Right lobe of liver (tissue), 6 donors: Measurements from ENCODE around the gene TMC8. TPM values are rescaled to one million over a fixed set of nuclear protein-coding genes. Genes with fewer than 3 reads are reported as not detected.
A peak's percentile ranks its signal among the peaks of the same experiment; 100 is the strongest.

ENCODE experiments used
- ATAC-seq, 4 donors: fragments of 200-7000 bp; cut with Tn5 transposase; one replicate each; pipeline ENCODE4 v1.9.1; 2020; ENCODE audit warnings: mild to moderate bottlenecking in 4 of 4, moderate library complexity in 4 of 4
- DNase-seq, 3 donors: peaks; one replicate each; pipeline ENCODE4 v3.0.0-alpha.2; 2020
- H3K27ac ChIP-seq, 3 donors: fragments of 200-600 bp; one replicate each; pipeline ENCODE4 v1.8.0; 2022
- H3K27me3 ChIP-seq, 2 donors: fragments of 200-600 bp; one replicate each; pipeline ENCODE4 v1.8.0; 2022
- H3K36me3 ChIP-seq, 4 donors: fragments of 200-600 bp; sonication (generic) in 1 of 4; one replicate each; pipeline versions ENCODE4 v1.5.1 to v1.8.0; 2017 to 2022; ENCODE audit warnings: control low read depth in 1 of 4
- H3K4me1 ChIP-seq, 4 donors: fragments of 200-600 bp; sonication (generic) in 1 of 4; one replicate each; pipeline versions ENCODE4 v1.5.1 to v1.8.0; 2017 to 2022; ENCODE audit warnings: control low read depth in 1 of 4
- H3K4me3 ChIP-seq, 3 donors: fragments of 200-600 bp; one replicate each; pipeline ENCODE4 v1.8.0; 2022
- H3K9me3 ChIP-seq, 4 donors: fragments of 200-600 bp; sonication (generic) in 1 of 4; one replicate each; pipeline versions ENCODE4 v1.5.1 to v1.8.0; 2017 to 2022; ENCODE audit warnings: control low read depth in 1 of 4
- POLR2A ChIP-seq: fragments of 450-650 bp; IDR thresholded peaks from one replicate; pipeline ENCODE4 v1.6.1; 2017; ENCODE audit warnings: antibody characterized with exemption, mild to moderate bottlenecking
- WGBS: methylation state at CpG from one replicate; pipeline ENCODE4 v1.1.6; 2018; ENCODE audit warnings: low coverage, low lambda C conversion rate; ENCODE audit not compliant: insufficient coverage; ENCODE audit errors: missing lambda C conversion rate; 5-methylcytosine and 5-hydroxymethylcytosine counted together
- intact Hi-C, 2 donors: fragments of 100-400 bp; cut with DNase I; formaldehyde crosslinking; loops; one replicate each; pipeline versions ENCODE4 v1.11.2 to v1.14.1; 2022
- total RNA-seq, 6 experiments: library from RNA; depleted of rRNA in 2 of 6; stranded (reverse); fragments of >200 nt in 2 of 6; fragmentation: NEBNext Ultra II Directional in 3 of 6; extraction: Animal tissue kit (Norgen Biotek cat#: 25700) in 3 of 6; gene quantifications; one replicate each; pipeline versions ENCODE4 v1.1.0 to v1.2.4, GENCODE V29; 2016 to 2023
- TF ChIP-seq, protein P1 (sequence below), 4 donors: fragments of 200-600 bp in 3 of 4; fragments of 450-650 bp in 1 of 4; IDR thresholded peaks; one replicate each; pipeline versions ENCODE4 v1.5.1 to v1.8.0; 2016 to 2022; ENCODE audit warnings: antibody characterized with exemption in 4 of 4, mild to moderate bottlenecking in 2 of 4
- donor health status: DM: no; HTN: yes; CAD: no.
- donor health status: DM: no; HTN: no; CAD: no.
- donor health status: DM: no; HTN: no; CAD: no.
- donor health status: DM: no; HTN: yes; CAD: no.
- donor health status: DM: no; HTN: yes; CAD: no.

Gene TMC8
- total RNA-seq, 6 experiments from 2014 or later, result 2.4 to 7.2 (median 4.8) TPM

DNA sequence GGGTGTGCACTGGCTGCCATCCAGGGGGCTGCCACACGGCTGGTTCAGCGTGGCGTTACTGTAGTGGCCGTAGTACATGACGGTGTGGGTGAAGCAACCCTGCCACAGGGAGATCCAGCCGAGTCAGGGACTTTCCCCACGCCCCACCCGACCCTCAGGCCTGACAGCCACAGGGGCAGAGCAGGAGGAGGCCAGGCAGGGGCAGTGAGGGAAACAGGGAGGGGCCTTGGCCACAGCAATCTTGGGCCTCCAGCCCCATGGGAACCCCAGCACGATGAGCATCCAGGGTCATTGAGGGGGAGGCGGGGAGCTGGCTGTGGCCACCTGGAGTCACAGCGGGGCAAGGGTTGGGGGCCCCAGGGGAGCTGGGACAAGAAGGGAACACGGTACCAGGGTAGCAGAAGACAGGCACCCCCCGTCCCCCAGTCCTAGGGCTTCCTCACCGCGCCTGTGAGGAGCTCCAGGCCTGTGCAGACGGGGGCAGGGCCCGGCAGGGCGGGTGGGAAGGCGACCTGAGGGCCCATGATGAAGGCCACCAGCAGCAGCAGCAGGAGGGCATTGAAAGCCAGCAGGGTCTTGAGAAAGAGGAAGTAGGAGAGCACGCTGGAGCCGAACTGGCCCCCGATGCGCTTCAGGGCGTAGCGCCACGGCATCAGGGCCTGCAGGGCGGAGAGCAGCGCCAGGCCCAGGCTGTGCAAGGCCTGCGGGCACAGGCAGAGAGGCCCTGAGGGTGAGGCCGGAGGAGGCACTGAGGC lies 6.3 kb upstream of the TMC8 start:
- DNase-seq, result peak in 2 of 3 donors; percentile 46 to 58
- H3K4me1 ChIP-seq, result peaks cover 0 to 22% (median 2%) of the 10 kb centered on the region in 4 donors
- H3K36me3 ChIP-seq, result no peaks in the 10 kb centered on the region
- no peak for TF ChIP-seq POLR2A
- TF ChIP-seq, protein P1, sequence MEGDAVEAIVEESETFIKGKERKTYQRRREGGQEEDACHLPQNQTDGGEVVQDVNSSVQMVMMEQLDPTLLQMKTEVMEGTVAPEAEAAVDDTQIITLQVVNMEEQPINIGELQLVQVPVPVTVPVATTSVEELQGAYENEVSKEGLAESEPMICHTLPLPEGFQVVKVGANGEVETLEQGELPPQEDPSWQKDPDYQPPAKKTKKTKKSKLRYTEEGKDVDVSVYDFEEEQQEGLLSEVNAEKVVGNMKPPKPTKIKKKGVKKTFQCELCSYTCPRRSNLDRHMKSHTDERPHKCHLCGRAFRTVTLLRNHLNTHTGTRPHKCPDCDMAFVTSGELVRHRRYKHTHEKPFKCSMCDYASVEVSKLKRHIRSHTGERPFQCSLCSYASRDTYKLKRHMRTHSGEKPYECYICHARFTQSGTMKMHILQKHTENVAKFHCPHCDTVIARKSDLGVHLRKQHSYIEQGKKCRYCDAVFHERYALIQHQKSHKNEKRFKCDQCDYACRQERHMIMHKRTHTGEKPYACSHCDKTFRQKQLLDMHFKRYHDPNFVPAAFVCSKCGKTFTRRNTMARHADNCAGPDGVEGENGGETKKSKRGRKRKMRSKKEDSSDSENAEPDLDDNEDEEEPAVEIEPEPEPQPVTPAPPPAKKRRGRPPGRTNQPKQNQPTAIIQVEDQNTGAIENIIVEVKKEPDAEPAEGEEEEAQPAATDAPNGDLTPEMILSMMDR (IDR thresholded peaks at IDR 0.05), result no peak
- H3K27me3 ChIP-seq, result no peaks in the 10 kb centered on the region
- peak in 1 of 4 donors; percentile 6 for ATAC-seq
- 62% methylated on average over 3 of the region's 30 CpGs for WGBS
- H3K9me3 ChIP-seq, result no peaks in the 10 kb centered on the region
- H3K27ac ChIP-seq, result no peak overlapping the region
- intact Hi-C loops, result no loop called here
- H3K4me3 ChIP-seq, result no peak overlapping the region

DNA sequence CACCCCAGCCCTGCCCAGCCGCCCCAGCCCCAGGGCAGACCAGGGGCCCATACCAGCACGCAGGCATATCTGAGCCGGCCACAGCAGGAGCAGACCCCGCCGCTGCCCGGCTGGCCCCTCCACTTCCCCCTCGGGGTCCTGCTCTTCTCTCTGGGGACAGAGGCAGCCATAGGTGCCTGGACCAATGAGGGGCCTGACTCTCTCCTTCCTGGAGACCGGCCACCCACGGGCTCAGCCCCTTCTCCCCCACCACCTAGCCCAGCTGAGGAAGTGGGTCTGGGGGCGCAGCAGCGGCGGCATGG lies 5.8 kb upstream of the TMC8 start:
- Histone ChIP-seq H3K27ac (no peak overlapping the region), H3K9me3 (no peaks in the 10 kb centered on the region), H3K4me3 (no peak overlapping the region), H3K27me3 (no peaks in the 10 kb centered on the region), H3K4me1 (peaks cover 0 to 25% (median 2%) of the 10 kb centered on the region in 4 donors), H3K36me3 (no peaks in the 10 kb centered on the region)
- intact Hi-C loops, result no loop called here
- TF ChIP-seq POLR2A, result no peak
- TF ChIP-seq, protein P1 (IDR thresholded peaks at IDR 0.05), result no peak
- ATAC-seq (no peak), DNase-seq (no peak)
- WGBS, result no CpG with 5 or more reads among the region's 12 CpGs

DNA sequence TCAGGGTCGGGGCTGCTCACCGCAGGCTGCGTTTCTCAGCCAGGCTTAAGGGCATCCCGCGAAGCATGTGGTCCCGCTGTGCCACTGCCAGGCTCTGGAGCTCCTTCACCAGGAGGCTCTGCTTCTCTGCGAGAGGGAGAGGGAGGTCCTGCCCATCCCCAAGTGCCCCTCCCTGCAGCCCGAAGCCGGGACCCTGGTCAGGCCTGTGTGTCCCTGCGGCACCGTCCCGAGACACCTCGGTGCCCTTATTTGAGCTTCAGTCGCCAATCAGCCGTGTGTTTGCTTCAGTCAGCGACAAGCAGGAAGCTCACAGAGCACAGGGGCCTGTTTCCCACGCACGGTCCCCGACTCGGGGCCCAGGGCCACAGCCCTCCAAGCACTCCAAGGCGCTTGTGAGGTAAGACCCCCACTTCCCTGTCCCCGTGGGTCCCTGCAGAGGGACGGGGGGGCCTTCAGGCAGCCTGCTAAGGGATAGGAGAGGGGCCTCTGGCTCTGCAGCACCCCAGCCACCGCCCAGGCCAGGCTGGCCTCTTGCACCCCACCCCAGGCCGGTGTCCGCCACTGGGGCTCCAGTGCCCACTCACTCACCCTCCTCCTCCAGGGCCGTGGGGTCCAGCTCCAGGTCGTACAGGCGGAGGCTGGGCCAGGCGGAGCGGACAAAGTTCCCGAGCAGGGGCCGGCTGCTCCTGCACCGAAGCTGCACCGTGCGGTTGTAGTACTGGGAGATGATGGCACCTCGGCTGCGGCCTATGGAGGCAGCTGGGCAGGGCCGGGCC lies 5.2 kb upstream of the TMC8 start:
- H3K27ac ChIP-seq, result peak overlapping the region in 1 of 3 donors; percentile 80
- DNase-seq (peak in 2 of 3 donors; percentile 24 to 60), ATAC-seq (no peak)
- peaks cover 0 to 25% (median 2%) of the 10 kb centered on the region in 4 donors for H3K4me1 ChIP-seq
- H3K36me3 ChIP-seq, result no peaks in the 10 kb centered on the region
- intact Hi-C loops, result no loop called here
- 92% methylated on average over 12 of the region's 39 CpGs for WGBS
- no peak overlapping the region for H3K4me3 ChIP-seq
- TF ChIP-seq, protein P1 (IDR thresholded peaks at IDR 0.05), result no peak
- no peak for TF ChIP-seq POLR2A
- H3K27me3 ChIP-seq, result no peaks in the 10 kb centered on the region
- no peaks in the 10 kb centered on the region for H3K9me3 ChIP-seq

DNA sequence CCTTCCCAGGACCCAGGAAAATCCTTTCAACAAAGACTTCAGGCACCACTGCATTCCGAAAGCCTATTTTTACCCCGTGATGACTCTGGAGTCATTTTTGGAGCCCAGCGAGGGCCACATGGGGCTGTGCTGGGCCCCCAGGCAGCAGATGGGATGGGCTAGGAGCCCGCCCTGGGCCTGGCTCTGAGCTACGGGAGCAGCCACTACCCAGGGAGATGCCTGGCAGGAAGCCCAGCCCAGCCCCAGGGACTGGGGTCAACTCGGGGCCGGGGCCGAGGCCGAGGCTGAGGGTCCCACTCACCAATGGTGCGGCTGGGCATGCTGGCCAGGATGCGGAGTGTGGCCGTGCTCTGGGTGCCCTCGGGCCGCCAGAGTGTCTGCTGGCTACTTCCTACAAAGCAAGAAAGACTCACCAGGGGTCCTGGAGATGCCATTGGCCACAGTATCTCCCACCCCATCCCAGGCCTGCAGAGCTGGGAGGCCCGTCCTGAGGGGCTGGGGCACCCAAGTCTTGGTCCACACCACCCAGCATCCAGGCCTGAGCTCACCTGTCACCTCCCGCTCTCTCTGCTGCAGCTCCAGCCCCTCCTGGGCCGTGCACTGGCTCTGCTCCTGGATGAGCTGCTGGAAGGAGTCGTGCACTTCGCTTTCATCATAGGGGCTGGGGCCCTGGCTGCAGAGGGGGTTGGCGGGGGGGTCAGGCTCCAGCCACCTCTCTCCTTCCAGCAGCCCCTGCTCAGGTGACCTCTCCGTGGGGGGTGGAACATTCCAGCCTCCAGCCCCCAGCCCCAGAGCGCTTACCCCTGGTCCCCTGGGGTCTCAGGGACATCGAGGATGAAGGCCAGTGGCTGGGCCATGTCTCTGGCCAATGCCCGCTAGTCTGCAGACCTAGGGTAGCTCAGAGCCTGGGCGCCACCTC lies 4.3 kb upstream of the TMC8 start:
- Histone ChIP-seq H3K27ac (peak overlapping the region in 2 of 3 donors; percentile 77 to 80), H3K27me3 (no peaks in the 10 kb centered on the region), H3K4me3 (peak overlapping the region in 1 of 3 donors; percentile 4), H3K9me3 (no peaks in the 10 kb centered on the region), H3K4me1 (peaks cover 0 to 25% (median 2%) of the 10 kb centered on the region in 4 donors), H3K36me3 (no peaks in the 10 kb centered on the region)
- no CpG with 5 or more reads among the region's 25 CpGs for WGBS
- ATAC-seq (no peak), DNase-seq (peak in 2 of 3 donors; percentile 45 to 62)
- intact Hi-C loops, result no loop called here
- TF ChIP-seq, protein P1 (IDR thresholded peaks at IDR 0.05), result no peak
